HAP-1 (cell line): ENCODE data around the gene SCARB2.
A peak's percentile ranks its signal among the peaks of the same experiment; 100 is the strongest.

Experiments used
- DNase-seq, 2 experiments: peaks; one replicate each; pipeline ENCODE4 v3.0.0-alpha.2; 2016 to 2020; ENCODE audit warnings: low spot score in 2 of 2
- H3K27me3 ChIP-seq: fragments of 250-450 bp; sonication (Bioruptor Pico); 2 replicates; pipeline ENCODE4 v1.5.1; 2020; ENCODE audit warnings: low read depth, mild to moderate bottlenecking, moderate library complexity
- H3K36me3 ChIP-seq: fragments of 250-450 bp; sonication (Bioruptor Pico); replicated peaks from 2 replicates; pipeline ENCODE4 v1.5.1; 2020; ENCODE audit warnings: mild to moderate bottlenecking
- H3K4me1 ChIP-seq: fragments of 250-450 bp; sonication (Bioruptor Pico); 2 replicates; pipeline ENCODE4 v1.5.1; 2020; ENCODE audit warnings: mild to moderate bottlenecking
- H3K4me3 ChIP-seq: fragments of 250-450 bp; sonication (Bioruptor Pico); 2 replicates; pipeline ENCODE4 v1.5.1; 2020; ENCODE audit warnings: mild to moderate bottlenecking, moderate library complexity
- H3K9me3 ChIP-seq: fragments of 250-450 bp; sonication (Bioruptor Pico); 2 replicates; pipeline ENCODE4 v1.5.1; 2020; ENCODE audit warnings: mild to moderate bottlenecking, moderate library complexity
- in situ Hi-C: fragments of 300-500 bp; cut with MboI; formaldehyde crosslinking; loops from 3 replicates; pipeline ENCODE4 v1.14.3; 2020; ENCODE audit warnings: low sequenced_read_pairs, inconsistent platforms, mixed read lengths

Gene SCARB2

GRCh38 chr4:76200771-76201231, 12.8 kb downstream of the SCARB2 start:
- in situ Hi-C loops = no loop called here
- Histone ChIP-seq H3K4me1 (peaks cover 13% of the 10 kb centered on the region), H3K36me3 (no peaks in the 10 kb centered on the region), H3K27me3 (no peaks in the 10 kb centered on the region), H3K4me3 (no peak overlapping the region), H3K9me3 (no peaks in the 10 kb centered on the region)
- no peak for DNase-seq

- H3K4me3 ChIP-seq = no peak overlapping the region
- H3K36me3 ChIP-seq = 0 out of 2 replicates have a peak, but pooled peaks cover 1% of the 10 kb centered on the region
- peaks cover 13% of the 10 kb centered on the region for H3K4me1 ChIP-seq
- no peaks in the 10 kb centered on the region for H3K9me3 ChIP-seq
- H3K27me3 ChIP-seq = no peaks in the 10 kb centered on the region
- in situ Hi-C loops = loop anchor here (25.0 kb wide), 1 partner anchor 563 kb away; no protein-coding TSS in a partner anchor
- no peak for DNase-seq
These were observed 13.9 kb downstream of the SCARB2 start for GRCh38 chr4:76199664-76200211.

- Histone ChIP-seq H3K27me3 (no peaks in the 10 kb centered on the region), H3K4me1 (peaks cover 13% of the 10 kb centered on the region), H3K9me3 (no peaks in the 10 kb centered on the region), H3K36me3 (peaks cover 10% of the 10 kb centered on the region), H3K4me3 (no peak overlapping the region)
- DNase-seq = peak in 1 of 2 experiments; percentile 51
- in situ Hi-C loops = loop anchor here (25.0 kb wide), 1 partner anchor 564 kb away; no protein-coding TSS in a partner anchor
These were observed 15.0 kb downstream of the SCARB2 start for GRCh38 chr4:76198411-76199237.

- Histone ChIP-seq H3K36me3 (peaks cover 15% of the 10 kb centered on the region), H3K27me3 (no peaks in the 10 kb centered on the region), H3K9me3 (no peaks in the 10 kb centered on the region), H3K4me3 (no peak overlapping the region), H3K4me1 (peaks cover 13% of the 10 kb centered on the region)
- DNase-seq = peak; percentile 41 to 52
- in situ Hi-C loops = loop anchor here (25.0 kb wide), 1 partner anchor 564 kb away; no protein-coding TSS in a partner anchor
These were observed 15.6 kb downstream of the SCARB2 start for GRCh38 chr4:76197971-76198410.

DNA sequence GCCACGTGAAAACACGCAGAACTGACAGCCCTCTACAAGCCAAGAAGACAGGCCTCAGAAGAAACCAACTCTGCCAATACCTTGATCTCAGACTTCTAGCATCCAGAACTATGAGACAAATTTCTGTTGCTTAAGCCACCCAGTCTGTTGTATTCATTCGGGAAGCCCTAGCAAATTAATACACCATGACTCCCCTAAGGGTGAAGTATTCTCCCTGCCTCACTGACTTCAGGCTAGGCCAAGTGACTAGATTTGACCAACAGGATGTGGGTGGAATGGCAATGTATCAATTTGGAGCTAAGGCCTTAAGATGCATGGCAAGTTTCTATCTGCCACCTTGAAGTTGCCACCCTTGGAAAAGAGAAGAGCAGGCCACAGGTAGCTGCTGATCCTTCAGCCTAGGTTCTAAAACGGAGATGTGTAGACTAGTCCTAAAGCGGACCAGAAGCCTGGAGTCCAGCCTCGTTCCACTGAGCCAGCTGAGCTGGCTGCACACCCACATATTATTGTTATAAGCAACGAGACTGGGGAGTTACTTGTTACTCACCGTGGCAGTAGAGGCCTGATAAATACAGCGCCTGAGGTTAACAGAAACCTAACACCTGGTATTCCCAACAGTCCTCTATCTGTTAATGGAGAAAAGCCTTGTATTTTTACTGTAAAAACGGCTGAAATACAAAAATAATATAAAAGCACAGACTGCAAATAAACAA, 16.4 kb downstream of the SCARB2 start:
- Histone ChIP-seq H3K9me3 (no peaks in the 10 kb centered on the region), H3K36me3 (peaks cover 18% of the 10 kb centered on the region), H3K4me3 (no peak overlapping the region), H3K4me1 (peaks cover 13% of the 10 kb centered on the region), H3K27me3 (no peaks in the 10 kb centered on the region)
- in situ Hi-C loops = loop anchor here (25.0 kb wide), 1 partner anchor 565 kb away; no protein-coding TSS in a partner anchor
- DNase-seq = no peak

DNA sequence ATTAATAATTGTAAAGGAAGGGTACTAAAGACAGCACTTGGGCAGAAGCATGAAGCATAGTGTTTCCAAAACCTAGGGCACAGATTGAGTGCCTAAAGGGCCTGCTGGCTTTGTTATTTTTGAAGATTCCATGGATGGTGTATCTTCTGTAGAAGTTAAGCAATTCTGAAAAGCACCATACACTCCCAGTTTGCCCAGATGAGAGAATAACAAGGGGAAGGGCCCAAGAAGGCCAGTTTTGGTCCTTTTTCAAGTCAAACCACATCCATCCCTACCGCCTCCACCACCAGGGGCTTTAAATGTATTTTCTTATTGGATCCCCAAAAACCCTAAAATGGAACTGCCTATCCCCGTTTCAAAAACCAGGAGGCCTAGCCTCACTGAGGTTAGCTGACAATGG, 17.2 kb downstream of the SCARB2 start:
- H3K9me3 ChIP-seq = no peaks in the 10 kb centered on the region
- H3K4me3 ChIP-seq = no peak overlapping the region
- H3K4me1 ChIP-seq = peaks cover 13% of the 10 kb centered on the region
- no peak for DNase-seq
- in situ Hi-C loops = loop anchor here (25.0 kb wide), 1 partner anchor 566 kb away; no protein-coding TSS in a partner anchor
- H3K27me3 ChIP-seq = no peaks in the 10 kb centered on the region
- H3K36me3 ChIP-seq = peaks cover 18% of the 10 kb centered on the region

GRCh38 chr4:76195326-76195725, 18.3 kb downstream of the SCARB2 start:
- peaks cover 13% of the 10 kb centered on the region for H3K4me1 ChIP-seq
- H3K27me3 ChIP-seq = no peaks in the 10 kb centered on the region
- no peaks in the 10 kb centered on the region for H3K9me3 ChIP-seq
- DNase-seq = no peak
- no peak overlapping the region for H3K4me3 ChIP-seq
- peaks cover 18% of the 10 kb centered on the region for H3K36me3 ChIP-seq
- in situ Hi-C loops = loop anchor here (25.0 kb wide), 1 partner anchor 567 kb away; no protein-coding TSS in a partner anchor

DNA sequence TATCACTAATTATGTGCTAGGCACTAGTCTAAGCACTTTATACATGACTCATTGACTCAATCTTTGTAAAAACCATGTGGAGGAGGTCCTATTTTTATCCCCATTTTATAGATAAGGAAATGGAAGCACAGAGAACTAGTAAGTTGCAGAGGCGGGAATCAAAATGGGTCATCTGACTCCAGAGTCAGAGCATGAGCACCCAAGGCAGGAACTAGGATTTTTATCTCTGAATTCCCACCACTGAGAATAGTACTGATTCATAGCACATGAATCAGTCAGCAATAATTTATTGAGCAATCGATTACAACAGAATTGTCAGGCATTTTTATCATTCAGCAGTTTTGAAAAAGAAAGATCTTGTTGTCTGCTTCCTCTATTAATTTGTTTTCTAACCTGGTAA, 19.3 kb downstream of the SCARB2 start:
- Histone ChIP-seq H3K4me3 (no peak overlapping the region), H3K4me1 (peaks cover 13% of the 10 kb centered on the region), H3K9me3 (no peaks in the 10 kb centered on the region), H3K36me3 (peaks cover 18% of the 10 kb centered on the region), H3K27me3 (no peaks in the 10 kb centered on the region)
- in situ Hi-C loops = loop anchor here (25.0 kb wide), 1 partner anchor 568 kb away; no protein-coding TSS in a partner anchor
- no peak for DNase-seq

DNA sequence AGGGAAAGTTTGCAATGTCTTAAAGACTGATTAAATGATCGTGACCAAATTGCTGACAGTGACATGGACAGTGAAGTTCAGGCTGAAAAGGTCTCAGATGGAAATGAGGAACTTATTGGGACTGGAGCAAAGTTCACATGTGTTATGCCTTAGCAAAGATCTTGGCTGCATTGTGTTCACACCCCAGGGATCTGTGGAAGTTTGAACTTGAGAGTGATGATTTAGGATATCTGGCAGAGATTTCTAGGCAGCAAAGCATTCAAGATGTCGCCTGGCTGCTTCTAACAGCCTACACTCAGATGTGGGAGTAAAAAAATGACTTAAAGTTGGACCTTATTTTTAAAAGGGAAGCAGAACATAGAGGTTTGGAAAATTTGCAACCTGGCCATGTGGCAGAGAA, 21.4 kb downstream of the SCARB2 start:
- in situ Hi-C loops = loop anchor here (25.0 kb wide), 1 partner anchor 570 kb away; no protein-coding TSS in a partner anchor
- H3K4me1 ChIP-seq = no peaks in the 10 kb centered on the region; the same call in 1 of the 2 replicates
- H3K36me3 ChIP-seq = peaks cover 18% of the 10 kb centered on the region
- H3K27me3 ChIP-seq = no peaks in the 10 kb centered on the region
- no peaks in the 10 kb centered on the region for H3K9me3 ChIP-seq
- H3K4me3 ChIP-seq = no peak overlapping the region
- no peak for DNase-seq

GRCh38 chr4:76188557-76188956, 25.1 kb downstream of the SCARB2 start:
- Histone ChIP-seq H3K36me3 (peaks cover 8% of the 10 kb centered on the region), H3K27me3 (no peaks in the 10 kb centered on the region), H3K4me3 (no peak overlapping the region), H3K9me3 (no peaks in the 10 kb centered on the region), H3K4me1 (no peaks in the 10 kb centered on the region; the same call in 1 of the 2 replicates)
- no peak for DNase-seq
- in situ Hi-C loops = loop anchor here (10.0 to 25.0 kb wide), 2 partner anchors 316 to 574 kb away; no protein-coding TSS in a partner anchor

DNA sequence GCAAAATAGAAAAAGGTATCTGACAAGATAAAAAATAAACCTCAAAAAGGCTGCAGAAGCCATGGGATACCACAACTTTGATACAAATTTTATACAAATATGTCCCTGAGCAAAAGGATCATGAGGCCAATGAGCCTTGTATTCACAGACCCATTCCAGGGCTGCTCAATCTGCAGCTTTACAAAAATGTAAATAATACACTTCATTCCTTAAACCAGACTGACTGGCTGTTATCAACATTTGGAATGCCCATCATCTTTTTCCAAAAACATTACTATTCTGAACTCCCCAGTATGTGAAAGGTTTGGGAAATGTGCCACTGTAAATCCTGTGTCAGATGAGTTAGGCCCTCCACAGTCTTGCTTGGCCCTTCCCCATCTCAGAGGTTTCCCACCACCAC, 25.5 kb downstream of the SCARB2 start:
- Histone ChIP-seq H3K4me1 (no peaks in the 10 kb centered on the region; the same call in 1 of the 2 replicates), H3K36me3 (peaks cover 4% of the 10 kb centered on the region), H3K9me3 (no peaks in the 10 kb centered on the region), H3K27me3 (no peaks in the 10 kb centered on the region), H3K4me3 (no peak overlapping the region)
- DNase-seq = no peak
- in situ Hi-C loops = loop anchor here (10.0 to 25.0 kb wide), 2 partner anchors 317 to 574 kb away; no protein-coding TSS in a partner anchor

DNA sequence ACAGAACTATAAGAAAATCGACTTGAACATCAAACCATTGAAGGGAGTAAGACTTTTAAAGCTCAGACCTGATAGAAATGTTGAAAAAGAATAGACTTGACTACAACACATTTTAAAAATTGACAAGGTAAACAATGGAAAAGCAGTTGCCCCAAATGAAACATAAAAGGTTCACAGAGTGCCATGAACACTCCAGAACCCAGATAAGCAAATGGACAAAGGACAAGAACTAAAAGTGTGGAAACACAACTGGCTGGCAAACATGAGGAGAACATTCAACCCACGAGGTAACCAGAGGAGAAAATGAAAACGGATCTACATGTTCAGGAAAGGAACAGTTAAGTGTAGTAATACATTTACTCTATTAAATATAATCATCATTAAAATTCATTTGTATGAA, 26.5 kb downstream of the SCARB2 start:
- Histone ChIP-seq H3K4me3 (no peak overlapping the region), H3K27me3 (no peaks in the 10 kb centered on the region), H3K9me3 (no peaks in the 10 kb centered on the region), H3K36me3 (no peaks in the 10 kb centered on the region; the same call in 1 of the 2 replicates), H3K4me1 (no peaks in the 10 kb centered on the region)
- no peak for DNase-seq
- in situ Hi-C loops = loop anchor here (10.0 to 25.0 kb wide), 2 partner anchors 318 to 575 kb away; no protein-coding TSS in a partner anchor

- Histone ChIP-seq H3K9me3 (no peaks in the 10 kb centered on the region), H3K4me3 (no peak overlapping the region), H3K4me1 (no peaks in the 10 kb centered on the region), H3K27me3 (no peaks in the 10 kb centered on the region), H3K36me3 (no peaks in the 10 kb centered on the region)
- in situ Hi-C loops = loop anchor here (10.0 to 25.0 kb wide), 2 partner anchors 322 to 580 kb away; no protein-coding TSS in a partner anchor
- DNase-seq = no peak
These were observed 31.2 kb downstream of the SCARB2 start for GRCh38 chr4:76182463-76182862.
